HCT116 (cell line): ENCODE results near the gene TMF1. TPM values are rescaled to one million over a fixed set of nuclear protein-coding genes. Genes with fewer than 3 reads are reported as not detected.

Source experiments
- ATAC-seq: fragments of 200-7000 bp; cut with Tn5 transposase; 2 replicates; pipeline ENCODE4 v1.9.1; 2020; ENCODE audit warnings: mild to moderate bottlenecking, moderate library complexity
- BruUV-seq: library from RNA; stranded (reverse); fragments of 400-500 nt; replicated peaks from 2 replicates; lab custom pipeline; 2021; lab: Mats Ljungman, UMichigan
- CTCF ChIA-PET: fragments of 300-600 bp; sonication (Branson Sonifier 250); formaldehyde crosslinking; loops from one replicate; lab custom pipeline; 2021; ENCODE audit warnings: antibody characterized with exemption; lab: Charles Lee
- POLR2A ChIA-PET: fragments of 300-600, 350-600 bp; sonication (Branson Sonifier 250); formaldehyde crosslinking; loops from one replicate; lab custom pipeline; 2021; ENCODE audit warnings: antibody characterized with exemption; lab: Charles Lee
- RAD21 ChIA-PET, 2 experiments: fragments of 300-600 bp; sonication (Branson Sonifier 250); formaldehyde crosslinking; loops; one replicate each; lab custom pipeline; 2023; ENCODE audit warnings: low total read pairs in 2 of 2; ENCODE audit not compliant: uncharacterized antibody in 2 of 2, unreplicated experiment in 2 of 2, low non-redundant PET in 1 of 2; lab: Charles Lee
- DNase-seq: peaks from one replicate; pipeline ENCODE4 v3.0.0-alpha.2; 2010; ENCODE audit warnings: low read depth, low spot score
- H2AFZ ChIP-seq: fragments of 200-600 bp; shearing (Covaris generic), sonication (generic); 2 replicates; pipeline ENCODE4 v1.6.1; 2017; ENCODE audit warnings: low read depth, mixed run types, mixed read lengths, antibody characterized with exemption, low read length; ENCODE audit not compliant: poor library complexity, severe bottlenecking
- H3K27ac ChIP-seq: 2 replicates; pipeline ENCODE4 v1.5.1; 2012; ENCODE audit warnings: low read depth, low read length
- H3K27me3 ChIP-seq: fragments of 200-600 bp; sonication (generic); 2 replicates; pipeline ENCODE4 v1.6.1; 2016; ENCODE audit warnings: mixed run types, low read length, mixed read lengths; ENCODE audit not compliant: insufficient read depth
- H3K36me3 ChIP-seq, 2 experiments: fragments of 200-500 bp in 1 of 2; fragments of 200-600 bp in 1 of 2; sonication (Bioruptor generic) in 1 of 2; sonication (generic) in 1 of 2; 2 replicates each; pipeline versions ENCODE4 v1.5.1 to v1.6.1; 2014 to 2016; ENCODE audit warnings: low read length in 2 of 2, inconsistent platforms in 1 of 2, mixed read lengths in 1 of 2, mixed run types in 1 of 2; ENCODE audit not compliant: insufficient read depth in 2 of 2, control insufficient read depth in 1 of 2
- H3K4me1 ChIP-seq, 2 experiments: fragments of 200-600 bp in 1 of 2; sonication (generic) in 1 of 2; 2 replicates each; pipeline versions ENCODE4 v1.5.1 to v1.6.1; 2012 to 2017; ENCODE audit warnings: low read length in 2 of 2, inconsistent platforms in 1 of 2, mild to moderate bottlenecking in 1 of 2, mixed read lengths in 1 of 2, mixed run types in 1 of 2, moderate library complexity in 1 of 2; ENCODE audit not compliant: insufficient read depth in 2 of 2, control insufficient read depth in 1 of 2
- H3K4me2 ChIP-seq: fragments of 200-600 bp; sonication (generic); 2 replicates; pipeline ENCODE4 v1.6.1; 2017; ENCODE audit warnings: mixed run types, low read length, mixed read lengths
- H3K4me3 ChIP-seq, 2 experiments: fragments of 200-600 bp in 1 of 2; sonication (generic) in 1 of 2; replicated peaks in 1 of 2; 2 replicates each; pipeline ENCODE4 v1.5.1; 2011 to 2016; ENCODE audit warnings: low read length in 2 of 2, control low read depth in 1 of 2, low read depth in 1 of 2, mild to moderate bottlenecking in 1 of 2, mixed read lengths in 1 of 2, mixed run types in 1 of 2
- H3K79me2 ChIP-seq: fragments of 200-600 bp; sonication (generic); 2 replicates; pipeline ENCODE4 v1.6.1; 2017; ENCODE audit warnings: mild to moderate bottlenecking, mixed run types, low read length, moderate library complexity, mixed read lengths; ENCODE audit not compliant: insufficient read depth
- H3K9ac ChIP-seq: fragments of 200-600 bp; sonication (generic); 2 replicates; pipeline ENCODE4 v1.6.1; 2016; ENCODE audit warnings: low read length, mixed read lengths
- H3K9me2 ChIP-seq: fragments of 200-600 bp; sonication (generic), shearing (Covaris generic); 2 replicates; pipeline ENCODE4 v1.6.1; 2017; ENCODE audit warnings: mixed run types, mild to moderate bottlenecking, moderate library complexity; ENCODE audit not compliant: insufficient read depth
- H3K9me3 ChIP-seq, 2 experiments: fragments of 200-500 bp in 1 of 2; fragments of 200-600 bp in 1 of 2; sonication (Bioruptor generic) in 1 of 2; sonication (generic) in 1 of 2; 2 replicates each; pipeline ENCODE4 v1.6.1; 2014 to 2017; ENCODE audit warnings: low read length in 2 of 2, mixed read lengths in 2 of 2, inconsistent platforms in 1 of 2, low read depth in 1 of 2, mild to moderate bottlenecking in 1 of 2, mixed run types in 1 of 2, moderate library complexity in 1 of 2; ENCODE audit not compliant: control insufficient read depth in 1 of 2, insufficient read depth in 1 of 2
- H4K20me1 ChIP-seq: fragments of 200-600 bp; sonication (generic), shearing (Covaris generic); 2 replicates; pipeline ENCODE4 v1.6.1; 2017; ENCODE audit warnings: mixed run types, mild to moderate bottlenecking, moderate library complexity; ENCODE audit not compliant: insufficient read depth
- ATF3 ChIP-seq: IDR thresholded peaks from 2 replicates; pipeline ENCODE4 v1.6.1; 2012
- CBX3 ChIP-seq: IDR thresholded peaks from 2 replicates; pipeline ENCODE4 v1.6.1; 2012; ENCODE audit warnings: low read depth
- EGR1 ChIP-seq: IDR thresholded peaks from 2 replicates; pipeline ENCODE4 v1.6.1; 2012; ENCODE audit warnings: low read depth
- ELF1 ChIP-seq: IDR thresholded peaks from 2 replicates; pipeline ENCODE4 v1.6.1; 2012; ENCODE audit warnings: low read depth, borderline replicate concordance
- EZH2 ChIP-seq: fragments of 200-600 bp; sonication (generic); IDR thresholded peaks from 2 replicates; pipeline ENCODE4 v1.6.1; 2017; ENCODE audit warnings: antibody characterized with exemption, mixed run types
- EZH2phosphoT487 ChIP-seq: fragments of 200-600 bp; IDR thresholded peaks from 2 replicates; pipeline ENCODE4 v1.6.1; 2018; ENCODE audit warnings: antibody characterized with exemption, borderline replicate concordance
- FOSL1 ChIP-seq: IDR thresholded peaks from 2 replicates; pipeline ENCODE4 v1.6.1; 2012; ENCODE audit warnings: low read depth
- JUND ChIP-seq: IDR thresholded peaks from 2 replicates; pipeline ENCODE4 v1.6.1; 2012
- MAX ChIP-seq: IDR thresholded peaks from 2 replicates; pipeline ENCODE4 v1.6.1; 2012
- POLR2A ChIP-seq: IDR thresholded peaks from 2 replicates; pipeline ENCODE4 v1.7.0; 2011; ENCODE audit warnings: borderline replicate concordance; ENCODE audit not compliant: insufficient read depth, insufficient read length; ENCODE audit errors: extremely low read depth
- POLR2AphosphoS5 ChIP-seq: IDR thresholded peaks from 2 replicates; pipeline ENCODE4 v1.6.1; 2011; ENCODE audit warnings: mild to moderate bottlenecking, low read depth, low read length, moderate library complexity
- RAD21 ChIP-seq: IDR thresholded peaks from 2 replicates; pipeline ENCODE4 v1.6.1; 2012; ENCODE audit warnings: low read depth, mild to moderate bottlenecking
- REST ChIP-seq: IDR thresholded peaks from 2 replicates; pipeline ENCODE4 v1.6.1; 2012; ENCODE audit warnings: low read depth
- SP1 ChIP-seq: IDR thresholded peaks from 2 replicates; pipeline ENCODE4 v1.6.1; 2012; ENCODE audit warnings: low read depth
- TCF7L2 ChIP-seq: IDR thresholded peaks from 2 replicates; pipeline ENCODE4 v1.7.0; 2011; ENCODE audit warnings: borderline replicate concordance, inconsistent platforms; ENCODE audit not compliant: insufficient read depth, insufficient read length; ENCODE audit errors: extremely low read depth
- YY1 ChIP-seq: IDR thresholded peaks from 2 replicates; pipeline ENCODE4 v1.6.1; 2011; ENCODE audit warnings: low read length, low read depth, moderate library complexity, mild to moderate bottlenecking; ENCODE audit not compliant: insufficient replicate concordance; ENCODE audit errors: extremely low read depth
- ZBTB33 ChIP-seq: IDR thresholded peaks from 2 replicates; pipeline ENCODE4 v1.6.1; 2011; ENCODE audit warnings: mild to moderate bottlenecking, low read length, moderate library complexity; ENCODE audit not compliant: insufficient replicate concordance; ENCODE audit errors: extremely low read depth
- ZFX ChIP-seq: fragments of 450-650 bp; IDR thresholded peaks from 2 replicates; pipeline ENCODE4 v1.6.1; 2017
- ZNF274 ChIP-seq: fragments of 200-500 bp; sonication (Bioruptor generic); IDR thresholded peaks from 2 replicates; pipeline ENCODE4 v1.6.1; 2014; ENCODE audit warnings: mild to moderate bottlenecking, low read depth, low read length, inconsistent platforms
- intact Hi-C: fragments of 100-400 bp; cut with micrococcal nuclease; formaldehyde crosslinking; loops from 2 replicates; pipeline ENCODE4 v1.10.0; 2022
- total RNA-seq: library from RNA; stranded (reverse); gene quantifications from one replicate; pipeline ENCODE4 v1.2.1, GENCODE V29; 2021; ENCODE audit not compliant: unreplicated experiment

The TMF1 gene
- total RNA-seq, 1 experiment from 2014 or later = 27.3 TPM

- TF ChIP-seq EZH2phosphoT487 (no peak), JUND (no peak), POLR2A (peak; percentile 36), YY1 (no peak), POLR2AphosphoS5 (peak; percentile 81)
Observed at GRCh38 chr3:69013253-69014021, 38.7 kb downstream of the TMF1 start, which contains the start of gene EOGT (continued).

- H3K4me2 ChIP-seq = peak overlapping the region; percentile 73
- intact Hi-C loops = loop anchor here (2.0 to 5.0 kb wide), 2 partner anchors 39 to 68 kb away; partner anchors contain the start of genes TMF1 and UBA3
- no peaks in the 10 kb centered on the region for H4K20me1 ChIP-seq
- ChIA-PET POLR2A (interaction anchor here (0.6 kb wide), 1 partner anchor 1580 kb away, joined by 3 read pairs; no protein-coding TSS in a partner anchor), RAD21 (no interaction called here), CTCF (interaction anchor here (1.0 to 1.7 kb wide), 3 partner anchors 9 to 427 kb away, joined by 3 to 5 read pairs (median 4); no protein-coding TSS in a partner anchor)
- H2AFZ ChIP-seq = no peak overlapping the region
- no peaks in the 10 kb centered on the region for H3K9me2 ChIP-seq
- H3K9ac ChIP-seq = peak overlapping the region; percentile 78
- H3K27ac ChIP-seq = peak overlapping the region; percentile 90
- ATAC-seq (peak; percentile 60), DNase-seq (no peak)
- H3K36me3 ChIP-seq = peaks cover 2 to 10% of the 10 kb centered on the region in 2 experiments; a peak in 1 of 4 replicates
- H3K4me3 ChIP-seq = peak overlapping the region; percentile 62 to 69
- H3K27me3 ChIP-seq = no peaks in the 10 kb centered on the region
- H3K4me1 ChIP-seq = peaks cover 4 to 18% of the 10 kb centered on the region in 2 experiments
- H3K9me3 ChIP-seq = no peaks in the 10 kb centered on the region
- no TSS peak for BruUV-seq
- no peaks in the 10 kb centered on the region for H3K79me2 ChIP-seq
- no peak for TF ChIP-seq POLR2A
- no peak for TF ChIP-seq FOSL1
- no peak for TF ChIP-seq MAX
- TF ChIP-seq ELF1 = no peak
- TF ChIP-seq ATF3 = no peak
- TF ChIP-seq RAD21 = no peak
- no peak for TF ChIP-seq EGR1
- no peak for TF ChIP-seq REST
- no peak for TF ChIP-seq ZBTB33
- TF ChIP-seq JUND = no peak
- TF ChIP-seq SP1 = no peak
- no peak for TF ChIP-seq ZNF274
- TF ChIP-seq TCF7L2 = no peak
- TF ChIP-seq EZH2 = no peak
- no peak for TF ChIP-seq EZH2phosphoT487
- TF ChIP-seq POLR2AphosphoS5 = no peak
- no peak for TF ChIP-seq ZFX
- no peak for TF ChIP-seq CBX3
Observed at GRCh38 chr3:69012800-69013252, 39.3 kb downstream of the TMF1 start.
